GM12878 (cell line): ENCODE data around the gene DGKB. TPM values are rescaled to one million over a fixed set of nuclear protein-coding genes. Genes with fewer than 3 reads are reported as not detected.

Experiments used
- ATAC-seq: fragments of 200-7000 bp; cut with Tn5 transposase; 3 replicates; pipeline ENCODE4 v1.9.1; 2020; ENCODE audit warnings: mild to moderate bottlenecking, moderate library complexity
- BruUV-seq: library from RNA; stranded (reverse); fragments of 400-500 nt; replicated peaks from 2 replicates; lab custom pipeline; 2021; lab: Mats Ljungman, UMichigan
- CTCF ChIA-PET: fragments of 300-600 bp; sonication (Branson Sonifier 250); formaldehyde crosslinking; extraction: SDS; loops from one replicate; lab custom pipeline; 2021; ENCODE audit warnings: inconsistent platforms; lab: Yijun Ruan, JAX
- POLR2A ChIA-PET: fragments of 350-600 bp; formaldehyde crosslinking; extraction: SDS; loops from one replicate; lab custom pipeline; 2021; ENCODE audit warnings: inconsistent platforms; lab: Charles Lee
- RAD21 ChIA-PET: fragments of 300-600 bp; sonication (Branson Sonifier 250); formaldehyde crosslinking; loops from one replicate; lab custom pipeline; 2023; ENCODE audit warnings: antibody characterized with exemption; ENCODE audit not compliant: unreplicated experiment; lab: Charles Lee
- SMC1A ChIA-PET: fragments of 300-600 bp; sonication (Branson Sonifier 250); formaldehyde crosslinking; loops from one replicate; lab custom pipeline; 2023; ENCODE audit not compliant: unreplicated experiment, uncharacterized antibody; lab: Charles Lee
- DNase-seq: peaks from one replicate; pipeline ENCODE4 v3.0.0-alpha.2; 2011; ENCODE audit warnings: low read depth, low spot score
- FAIRE-seq: peaks from 3 replicates; lab custom pipeline; 2011; peaks lifted over from hg19 to GRCh38; lab: Jason Lieb, UNC
- H2AFZ ChIP-seq: 2 replicates; pipeline ENCODE4 v1.6.0; 2011; ENCODE audit warnings: low read depth, low read length, control low read depth; ENCODE audit not compliant: control insufficient read depth
- H3K27ac ChIP-seq: 2 replicates; pipeline ENCODE4 v1.5.1; 2011; ENCODE audit warnings: control low read depth; ENCODE audit not compliant: control insufficient read depth, insufficient read depth
- H3K27me3 ChIP-seq, 2 experiments: replicated peaks in 1 of 2; 2 replicates each; pipeline versions ENCODE4 v1.6.0 to v1.6.1; 2011; ENCODE audit warnings: low read length in 1 of 2; ENCODE audit not compliant: control insufficient read depth in 2 of 2, insufficient read depth in 2 of 2
- H3K36me3 ChIP-seq, 2 experiments: 2 replicates each; pipeline ENCODE4 v1.5.1; 2011; ENCODE audit warnings: low read length in 1 of 2; ENCODE audit not compliant: control insufficient read depth in 2 of 2, insufficient read depth in 2 of 2
- H3K4me1 ChIP-seq: 2 replicates; pipeline ENCODE4 v1.6.1; 2011; ENCODE audit warnings: mild to moderate bottlenecking, low read length, moderate library complexity, mixed read lengths; ENCODE audit not compliant: control insufficient read depth, insufficient read depth
- H3K4me2 ChIP-seq: 2 replicates; pipeline ENCODE4 v1.6.0; 2011; ENCODE audit warnings: control low read depth; ENCODE audit not compliant: control insufficient read depth, insufficient read depth
- H3K4me3 ChIP-seq: fragments of 200-600 bp; sonication (generic); 2 replicates; pipeline ENCODE4 v1.5.1; 2016
- H3K79me2 ChIP-seq: 2 replicates; pipeline ENCODE4 v1.6.0; 2011; ENCODE audit warnings: low read length; ENCODE audit not compliant: control insufficient read depth, insufficient read depth
- H3K9ac ChIP-seq: 2 replicates; pipeline ENCODE4 v1.8.0; 2011; ENCODE audit warnings: low read length, control low read depth, mixed read lengths; ENCODE audit not compliant: control insufficient read depth, insufficient read depth
- H3K9me3 ChIP-seq: replicated peaks from 3 replicates; pipeline ENCODE4 v1.5.1; 2011; ENCODE audit warnings: mild to moderate bottlenecking, low read length; ENCODE audit not compliant: control insufficient read depth, insufficient read depth
- H4K20me1 ChIP-seq: 2 replicates; pipeline ENCODE4 v1.6.0; 2011; ENCODE audit not compliant: control insufficient read depth, insufficient read depth
- CBX3 ChIP-seq: fragments of 200-600 bp; sonication (generic); IDR thresholded peaks from 2 replicates; pipeline ENCODE4 v1.6.1; 2016; ENCODE audit warnings: low read depth, borderline replicate concordance
- CEBPB ChIP-seq, 2 experiments: fragments of 150-350 bp in 1 of 2; IDR thresholded peaks; 2 replicates each; pipeline ENCODE4 v1.6.1; 2012 to 2014; ENCODE audit warnings: low read depth in 2 of 2, low read length in 2 of 2, borderline replicate concordance in 1 of 2, inconsistent platforms in 1 of 2
- CHD4 ChIP-seq: fragments of 200-600 bp; sonication (generic); IDR thresholded peaks from 2 replicates; pipeline ENCODE4 v1.6.1; 2016; ENCODE audit warnings: mild to moderate bottlenecking
- GATAD2B ChIP-seq: fragments of 450-650 bp; conservative IDR thresholded peaks from 2 replicates; pipeline ENCODE4 v1.6.1; 2017; ENCODE audit warnings: low read depth, mild to moderate bottlenecking, moderate library complexity
- HDAC2 ChIP-seq: fragments of 200-600 bp; sonication (generic); IDR thresholded peaks from 2 replicates; pipeline ENCODE4 v1.6.1; 2017
- IKZF2 ChIP-seq, 2 experiments: fragments of 450-650 bp; IDR thresholded peaks; 2 replicates each; pipeline ENCODE4 v1.6.1; 2017; ENCODE audit warnings: mild to moderate bottlenecking in 2 of 2, moderate library complexity in 2 of 2
- LARP7 ChIP-seq: fragments of 450-650 bp; IDR thresholded peaks from 2 replicates; pipeline ENCODE4 v1.6.1; 2017; ENCODE audit warnings: mild to moderate bottlenecking
- MEF2B ChIP-seq: fragments of 450-650 bp; IDR thresholded peaks from 2 replicates; pipeline ENCODE4 v1.6.1; 2018; ENCODE audit warnings: mild to moderate bottlenecking, moderate library complexity; ENCODE audit not compliant: partially characterized antibody, poor library complexity, severe bottlenecking
- NFYB ChIP-seq: IDR thresholded peaks from 2 replicates; pipeline ENCODE4 v1.6.1; 2011; ENCODE audit warnings: low read depth, mild to moderate bottlenecking, low read length, improper control_type of control experiment, moderate library complexity; ENCODE audit not compliant: insufficient read depth
- NR2C2 ChIP-seq: IDR thresholded peaks from 2 replicates; pipeline ENCODE4 v1.6.1; 2011; ENCODE audit warnings: borderline replicate concordance, low read depth; ENCODE audit not compliant: control insufficient read depth, insufficient read length
- RAD21 ChIP-seq: IDR thresholded peaks from 2 replicates; pipeline ENCODE4 v1.6.1; 2011; ENCODE audit warnings: mild to moderate bottlenecking, low read depth, low read length, moderate library complexity; ENCODE audit not compliant: insufficient read depth
- SMAD1 ChIP-seq: fragments of 450-650 bp; IDR thresholded peaks from 2 replicates; pipeline ENCODE4 v1.6.1; 2018; ENCODE audit warnings: mild to moderate bottlenecking, low read depth; ENCODE audit not compliant: partially characterized antibody
- TCF7 ChIP-seq: IDR thresholded peaks from 2 replicates; pipeline ENCODE4 v1.6.1; 2014; ENCODE audit warnings: antibody characterized with exemption, borderline replicate concordance
- ZNF207 ChIP-seq: fragments of 450-650 bp; IDR thresholded peaks from 2 replicates; pipeline ENCODE4 v1.6.1; 2014; ENCODE audit warnings: antibody characterized with exemption, mild to moderate bottlenecking, borderline replicate concordance
- ZNF217 ChIP-seq: fragments of 450-650 bp; IDR thresholded peaks from 2 replicates; pipeline ENCODE4 v1.6.1; 2017; ENCODE audit warnings: antibody characterized with exemption, mild to moderate bottlenecking
- ZNF24 ChIP-seq: fragments of 450-650 bp; IDR thresholded peaks from 2 replicates; pipeline ENCODE4 v1.6.1; 2017; ENCODE audit warnings: antibody characterized with exemption, mild to moderate bottlenecking
- ZNF274 ChIP-seq: IDR thresholded peaks from one replicate; pipeline ENCODE4 v1.8.0; 2011; ENCODE audit not compliant: insufficient read length, insufficient read depth
- WGBS: methylation state at CpG from one replicate; pipeline ENCODE4 v1.1.6; 2016; ENCODE audit warnings: low lambda C conversion rate; ENCODE audit not compliant: insufficient replicate concordance, insufficient coverage; ENCODE audit errors: missing lambda C conversion rate; 5-methylcytosine and 5-hydroxymethylcytosine counted together
- in situ Hi-C: fragments of 300-500 bp; cut with MboI; formaldehyde crosslinking; loops from 9 replicates; pipeline ENCODE4 v1.14.3; 2018; ENCODE audit warnings: mixed read lengths
- intact Hi-C: fragments of 100-400 bp; cut with micrococcal nuclease; formaldehyde crosslinking; loops from one replicate; pipeline ENCODE4 v1.14.2; 2022; ENCODE audit not compliant: unreplicated experiment
- polyA plus RNA-seq, 11 experiments: library from polyadenylated mRNA; depleted of rRNA in 4 of 11; unstranded in 6 of 11; stranded (reverse) in 5 of 11; fragments of >200 nt; fragmentation: Nextera tagmentation in 4 of 11; fragmentation: Illumina TruSeq in 1 of 11; extraction: Ambion mirVana in 4 of 11; extraction: Trizol in 1 of 11; gene quantifications; 1 replicate in 1 of 11; 2 replicates in 10 of 11; pipeline versions ENCODE4 v1.2.1 to v1.2.3, GENCODE V29; 2011 to 2016; ENCODE audit warnings: inconsistent platforms in 2 of 11, missing spikeins in 2 of 11, low read depth in 1 of 11
- total RNA-seq, 4 experiments: library from RNA; depleted of rRNA in 3 of 4; stranded (reverse); fragments of >200 nt in 3 of 4; fragmentation: Illumina TruSeq in 1 of 4; extraction: Trizol in 1 of 4; gene quantifications; 2 replicates each; pipeline versions ENCODE4 v1.2.1 to v1.2.3, GENCODE V29; 2013 to 2021
- TF ChIP-seq, protein P1 (sequence below): IDR thresholded peaks from 2 replicates; pipeline ENCODE4 v1.6.1; 2011; ENCODE audit warnings: low read depth, mild to moderate bottlenecking, low read length, moderate library complexity, borderline replicate concordance; ENCODE audit errors: extremely low read depth
- TF ChIP-seq, protein P2 (sequence below): fragments of 450-650 bp; IDR thresholded peaks from 2 replicates; pipeline ENCODE4 v1.6.1; 2017; ENCODE audit warnings: borderline replicate concordance
- TF ChIP-seq, protein P3 (sequence below): fragments of 450-650 bp; IDR thresholded peaks from 2 replicates; pipeline ENCODE4 v1.6.1; 2018; ENCODE audit warnings: mild to moderate bottlenecking, low read depth, moderate library complexity; ENCODE audit not compliant: partially characterized antibody

DGKB gene
- total and polyA plus RNA-seq, 10 of the 15 experiments (the other 5 are each of a cell fraction or from before 2014, with no cell fraction given): 0.02 to 0.10 (median 0.04) TPM; not detected in 6

DNA sequence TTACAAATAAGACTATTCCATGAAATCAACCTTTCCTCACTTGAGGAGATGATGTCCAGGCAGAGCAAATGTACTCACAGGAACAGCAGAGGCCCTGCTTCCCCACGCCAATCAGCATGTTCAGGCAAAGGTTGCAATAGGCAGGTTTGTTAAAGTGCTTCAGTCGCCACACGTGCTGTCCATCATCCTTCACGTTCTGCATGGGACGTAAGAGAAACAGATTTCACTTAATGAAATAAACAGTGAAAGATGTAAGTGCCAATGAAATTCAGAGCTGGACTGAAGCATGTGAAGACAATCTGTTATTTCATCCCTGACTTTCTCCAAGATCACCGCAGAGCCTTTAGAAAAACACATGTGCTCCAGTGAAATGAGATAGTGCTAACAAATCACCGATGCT lies 217.4 kb downstream of the DGKB start (continued):
- TF ChIP-seq, protein P1, sequence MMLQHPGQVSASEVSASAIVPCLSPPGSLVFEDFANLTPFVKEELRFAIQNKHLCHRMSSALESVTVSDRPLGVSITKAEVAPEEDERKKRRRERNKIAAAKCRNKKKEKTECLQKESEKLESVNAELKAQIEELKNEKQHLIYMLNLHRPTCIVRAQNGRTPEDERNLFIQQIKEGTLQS: no peak
- TF ChIP-seq ZNF207 (no peak), HDAC2 (no peak), CHD4 (no peak)

DNA sequence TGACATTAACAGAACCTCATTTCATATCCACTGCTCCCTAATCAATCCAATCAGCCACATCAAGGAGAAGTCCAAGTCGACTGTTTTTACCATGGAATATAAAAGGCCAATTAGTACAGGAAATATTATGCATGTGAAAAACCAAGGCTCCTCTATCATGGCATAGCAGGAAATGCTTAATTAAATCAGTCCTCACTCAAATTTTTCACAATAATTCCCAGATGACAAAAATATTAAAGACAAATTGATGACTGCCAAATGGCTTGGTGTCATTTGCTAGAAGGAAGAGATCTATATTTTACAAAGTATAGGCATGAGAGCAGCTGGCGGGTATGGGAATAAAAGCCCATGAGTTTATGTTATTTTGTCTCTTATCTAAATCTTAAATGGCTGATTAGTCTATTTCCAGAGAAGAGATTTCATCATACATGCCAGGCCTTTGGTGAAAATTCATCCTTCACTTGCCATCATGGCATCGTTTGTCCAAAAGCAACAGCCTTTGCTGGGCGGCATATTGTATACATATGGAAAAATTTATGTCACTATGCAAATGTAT lies 219.6 kb downstream of the DGKB start:
- ChIA-PET SMC1A (interaction anchor here (1.8 kb wide), 1 partner anchor 8 kb away, joined by 8 read pairs; no protein-coding TSS in a partner anchor), POLR2A (no interaction called here), RAD21 (interaction anchor here (2.9 kb wide), 1 partner anchor 8 kb away, joined by 10 read pairs; no protein-coding TSS in a partner anchor), CTCF (interaction anchor here (4.3 kb wide), 1 partner anchor 8 kb away, joined by 35 read pairs; no protein-coding TSS in a partner anchor)
- Histone ChIP-seq H3K27me3 (no peaks in the 10 kb centered on the region), H3K36me3 (no peaks in the 10 kb centered on the region), H2AFZ (no peak overlapping the region), H3K4me2 (no peak overlapping the region), H3K27ac (no peak overlapping the region), H3K79me2 (no peaks in the 10 kb centered on the region), H3K4me3 (no peak overlapping the region)
- no peak for ATAC-seq
- no TSS peak for BruUV-seq
- in situ Hi-C loops: no loop called here
- 52% methylated on average over 4 of the region's 4 CpGs for WGBS
- no peak for TF ChIP-seq TCF7
- TF ChIP-seq NFYB: no peak
- no peak for TF ChIP-seq CEBPB (IDR thresholded peaks at IDR 0.05; ENCODE audit: borderline replicate concordance in 1 of 2, low read depth in 2 of 2, low read length in 2 of 2)
- TF ChIP-seq MEF2B: no peak
- no peak for TF ChIP-seq ZNF217
- no peak for TF ChIP-seq SMAD1
- TF ChIP-seq, protein P2, sequence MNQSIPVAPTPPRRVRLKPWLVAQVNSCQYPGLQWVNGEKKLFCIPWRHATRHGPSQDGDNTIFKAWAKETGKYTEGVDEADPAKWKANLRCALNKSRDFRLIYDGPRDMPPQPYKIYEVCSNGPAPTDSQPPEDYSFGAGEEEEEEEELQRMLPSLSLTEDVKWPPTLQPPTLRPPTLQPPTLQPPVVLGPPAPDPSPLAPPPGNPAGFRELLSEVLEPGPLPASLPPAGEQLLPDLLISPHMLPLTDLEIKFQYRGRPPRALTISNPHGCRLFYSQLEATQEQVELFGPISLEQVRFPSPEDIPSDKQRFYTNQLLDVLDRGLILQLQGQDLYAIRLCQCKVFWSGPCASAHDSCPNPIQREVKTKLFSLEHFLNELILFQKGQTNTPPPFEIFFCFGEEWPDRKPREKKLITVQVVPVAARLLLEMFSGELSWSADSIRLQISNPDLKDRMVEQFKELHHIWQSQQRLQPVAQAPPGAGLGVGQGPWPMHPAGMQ: no peak
- TF ChIP-seq, protein P3, sequence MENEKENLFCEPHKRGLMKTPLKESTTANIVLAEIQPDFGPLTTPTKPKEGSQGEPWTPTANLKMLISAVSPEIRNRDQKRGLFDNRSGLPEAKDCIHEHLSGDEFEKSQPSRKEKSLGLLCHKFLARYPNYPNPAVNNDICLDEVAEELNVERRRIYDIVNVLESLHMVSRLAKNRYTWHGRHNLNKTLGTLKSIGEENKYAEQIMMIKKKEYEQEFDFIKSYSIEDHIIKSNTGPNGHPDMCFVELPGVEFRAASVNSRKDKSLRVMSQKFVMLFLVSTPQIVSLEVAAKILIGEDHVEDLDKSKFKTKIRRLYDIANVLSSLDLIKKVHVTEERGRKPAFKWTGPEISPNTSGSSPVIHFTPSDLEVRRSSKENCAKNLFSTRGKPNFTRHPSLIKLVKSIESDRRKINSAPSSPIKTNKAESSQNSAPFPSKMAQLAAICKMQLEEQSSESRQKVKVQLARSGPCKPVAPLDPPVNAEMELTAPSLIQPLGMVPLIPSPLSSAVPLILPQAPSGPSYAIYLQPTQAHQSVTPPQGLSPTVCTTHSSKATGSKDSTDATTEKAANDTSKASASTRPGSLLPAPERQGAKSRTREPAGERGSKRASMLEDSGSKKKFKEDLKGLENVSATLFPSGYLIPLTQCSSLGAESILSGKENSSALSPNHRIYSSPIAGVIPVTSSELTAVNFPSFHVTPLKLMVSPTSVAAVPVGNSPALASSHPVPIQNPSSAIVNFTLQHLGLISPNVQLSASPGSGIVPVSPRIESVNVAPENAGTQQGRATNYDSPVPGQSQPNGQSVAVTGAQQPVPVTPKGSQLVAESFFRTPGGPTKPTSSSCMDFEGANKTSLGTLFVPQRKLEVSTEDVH: no peak
- no peak for TF ChIP-seq IKZF2 (IDR thresholded peaks at IDR 0.05)
- no peak for TF ChIP-seq RAD21
- TF ChIP-seq ZNF274: no peak
- no peak for TF ChIP-seq LARP7
- TF ChIP-seq GATAD2B: no peak
- TF ChIP-seq CBX3: no peak
- TF ChIP-seq ZNF24: no peak
- TF ChIP-seq NR2C2: no peak
- TF ChIP-seq, all 136 proteins: peak for 0
- Histone ChIP-seq H3K9me3 (no peaks in the 10 kb centered on the region), H3K9ac (no peak overlapping the region), H3K4me1 (no peaks in the 10 kb centered on the region), H4K20me1 (no peaks in the 10 kb centered on the region)
- DNase-seq (no peak), FAIRE-seq (no peak)
- intact Hi-C loops: no loop called here
